Effector memory CD8-positive, alpha-beta T cell (primary cell): ENCODE measurements around the gene SYNE1.
A peak's percentile ranks its signal among the peaks of the same experiment; 100 is the strongest.

ENCODE experiments used
- ATAC-seq: fragments of 150-1000 bp; cut with Tn5 transposase; replicated peaks from 2 replicates; pipeline ENCODE4 v1.10.0; 2021; ENCODE audit warnings: mild to moderate bottlenecking, moderate library complexity
- DNase-seq, 3 experiments: peaks; one replicate each; pipeline ENCODE4 v3.0.0; 2021
- H3K27ac Mint-ChIP-seq, 2 donors: one replicate each; pipeline ENCODE4 v1.8.0; 2022; ENCODE audit warnings: mild to moderate bottlenecking in 2 of 2, mixed read lengths in 2 of 2, moderate library complexity in 2 of 2
- H3K27me3 Mint-ChIP-seq, 2 donors: one replicate each; pipeline ENCODE4 v1.8.0; 2022; ENCODE audit warnings: mixed read lengths in 2 of 2
- H3K36me3 Mint-ChIP-seq: one replicate; pipeline ENCODE4 v1.8.0; 2022; ENCODE audit warnings: mild to moderate bottlenecking, moderate library complexity, mixed read lengths; ENCODE audit not compliant: insufficient read depth
- H3K4me1 Mint-ChIP-seq, 2 donors: one replicate each; pipeline ENCODE4 v1.8.0; 2022; ENCODE audit warnings: low read depth in 2 of 2, mixed read lengths in 2 of 2
- H3K4me3 Mint-ChIP-seq, 2 donors: one replicate each; pipeline ENCODE4 v1.8.0; 2022; ENCODE audit warnings: mild to moderate bottlenecking in 2 of 2, mixed read lengths in 2 of 2, moderate library complexity in 2 of 2
- H3K9me3 Mint-ChIP-seq, 2 donors: one replicate each; pipeline ENCODE4 v1.8.0; 2022; ENCODE audit warnings: mixed read lengths in 2 of 2

SYNE1 gene

GRCh38 chr6:152404086-152404857, 232.9 kb downstream of the SYNE1 start:
- peaks cover 0 to 3% of the 10 kb centered on the region in 2 donors for H3K4me1 Mint-ChIP-seq
- no peaks in the 10 kb centered on the region for H3K27me3 Mint-ChIP-seq
- DNase-seq: no peak
- no peaks in the 10 kb centered on the region for H3K9me3 Mint-ChIP-seq
- H3K27ac Mint-ChIP-seq: no peak overlapping the region
- ATAC-seq: no peak
- peaks cover 53% of the 10 kb centered on the region for H3K36me3 Mint-ChIP-seq
- H3K4me3 Mint-ChIP-seq: no peak overlapping the region

- H3K4me1 Mint-ChIP-seq: peaks cover 0 to 3% of the 10 kb centered on the region in 2 donors
- H3K4me3 Mint-ChIP-seq: no peak overlapping the region
- peaks cover 49% of the 10 kb centered on the region for H3K36me3 Mint-ChIP-seq
- no peak overlapping the region for H3K27ac Mint-ChIP-seq
- H3K27me3 Mint-ChIP-seq: no peaks in the 10 kb centered on the region
- no peak for ATAC-seq
- DNase-seq: no peak
- H3K9me3 Mint-ChIP-seq: no peaks in the 10 kb centered on the region
These were observed 234.4 kb downstream of the SYNE1 start for GRCh38 chr6:152402791-152403190.

- peaks cover 53% of the 10 kb centered on the region for H3K36me3 Mint-ChIP-seq
- no peaks in the 10 kb centered on the region for H3K27me3 Mint-ChIP-seq
- H3K4me1 Mint-ChIP-seq: peaks cover 0 to 3% of the 10 kb centered on the region in 2 donors
- peak overlapping the region in 1 of 2 donors; percentile 52 for H3K27ac Mint-ChIP-seq
- H3K9me3 Mint-ChIP-seq: no peaks in the 10 kb centered on the region
- no peak for ATAC-seq
- no peak for DNase-seq
- no peak overlapping the region for H3K4me3 Mint-ChIP-seq
These were observed 235.2 kb downstream of the SYNE1 start for GRCh38 chr6:152401978-152402377.

GRCh38 chr6:152399399-152399798, 237.8 kb downstream of the SYNE1 start:
- H3K4me1 Mint-ChIP-seq: peaks cover 0 to 3% of the 10 kb centered on the region in 2 donors
- ATAC-seq: no peak
- no peak for DNase-seq
- H3K27me3 Mint-ChIP-seq: no peaks in the 10 kb centered on the region
- no peaks in the 10 kb centered on the region for H3K9me3 Mint-ChIP-seq
- H3K36me3 Mint-ChIP-seq: peaks cover 59% of the 10 kb centered on the region
- H3K27ac Mint-ChIP-seq: no peak overlapping the region
- H3K4me3 Mint-ChIP-seq: no peak overlapping the region

GRCh38 chr6:152398993-152399392, 238.2 kb downstream of the SYNE1 start:
- Mint-ChIP-seq H3K27ac (no peak overlapping the region), H3K4me3 (no peak overlapping the region), H3K4me1 (peaks cover 0 to 3% of the 10 kb centered on the region in 2 donors), H3K9me3 (no peaks in the 10 kb centered on the region), H3K36me3 (peaks cover 59% of the 10 kb centered on the region), H3K27me3 (no peaks in the 10 kb centered on the region)
- ATAC-seq: no peak
- DNase-seq: no peak

- H3K27me3 Mint-ChIP-seq: no peaks in the 10 kb centered on the region
- H3K4me1 Mint-ChIP-seq: peaks cover 0 to 3% of the 10 kb centered on the region in 2 donors
- H3K4me3 Mint-ChIP-seq: no peak overlapping the region
- DNase-seq: no peak
- H3K27ac Mint-ChIP-seq: peak overlapping the region in 1 of 2 donors; percentile 69
- ATAC-seq: no peak
- H3K36me3 Mint-ChIP-seq: peaks cover 57% of the 10 kb centered on the region
- H3K9me3 Mint-ChIP-seq: no peaks in the 10 kb centered on the region
These were observed 238.8 kb downstream of the SYNE1 start for GRCh38 chr6:152398316-152398715.

- ATAC-seq (no peak), DNase-seq (no peak)
- H3K27ac Mint-ChIP-seq: no peak overlapping the region
- H3K4me1 Mint-ChIP-seq: no peaks in the 10 kb centered on the region
- H3K36me3 Mint-ChIP-seq: peaks cover 44% of the 10 kb centered on the region
- H3K27me3 Mint-ChIP-seq: no peaks in the 10 kb centered on the region
- H3K4me3 Mint-ChIP-seq: no peak overlapping the region
- no peaks in the 10 kb centered on the region for H3K9me3 Mint-ChIP-seq
These were observed 242.9 kb downstream of the SYNE1 start for GRCh38 chr6:152394303-152394702.

GRCh38 chr6:152391179-152391880, 245.8 kb downstream of the SYNE1 start:
- ATAC-seq (no peak), DNase-seq (no peak)
- H3K9me3 Mint-ChIP-seq: no peaks in the 10 kb centered on the region
- peaks cover 2 to 11% of the 10 kb centered on the region in 2 donors for H3K4me1 Mint-ChIP-seq
- no peak overlapping the region for H3K4me3 Mint-ChIP-seq
- H3K27me3 Mint-ChIP-seq: no peaks in the 10 kb centered on the region
- H3K27ac Mint-ChIP-seq: no peak overlapping the region
- peaks cover 33% of the 10 kb centered on the region for H3K36me3 Mint-ChIP-seq

GRCh38 chr6:152387091-152387490, 250.1 kb downstream of the SYNE1 start:
- Mint-ChIP-seq H3K27ac (no peak overlapping the region), H3K27me3 (no peaks in the 10 kb centered on the region), H3K4me1 (peaks cover 4 to 20% of the 10 kb centered on the region in 2 donors), H3K9me3 (no peaks in the 10 kb centered on the region), H3K4me3 (no peak overlapping the region), H3K36me3 (peaks cover 32% of the 10 kb centered on the region)
- ATAC-seq: no peak
- no peak for DNase-seq

GRCh38 chr6:152386131-152386530, 251.0 kb downstream of the SYNE1 start:
- peaks cover 25% of the 10 kb centered on the region for H3K36me3 Mint-ChIP-seq
- H3K27me3 Mint-ChIP-seq: no peaks in the 10 kb centered on the region
- no peaks in the 10 kb centered on the region for H3K9me3 Mint-ChIP-seq
- H3K4me1 Mint-ChIP-seq: peaks cover 4 to 20% of the 10 kb centered on the region in 2 donors
- H3K27ac Mint-ChIP-seq: peak overlapping the region in 1 of 2 donors; percentile 83
- H3K4me3 Mint-ChIP-seq: peak overlapping the region in 1 of 2 donors; percentile 40
- peak; percentile 41 for ATAC-seq
- no peak for DNase-seq

GRCh38 chr6:152380993-152381898, 255.9 kb downstream of the SYNE1 start:
- Mint-ChIP-seq H3K4me1 (peaks cover 9 to 22% of the 10 kb centered on the region in 2 donors), H3K9me3 (no peaks in the 10 kb centered on the region), H3K27ac (no peak overlapping the region), H3K27me3 (no peaks in the 10 kb centered on the region), H3K36me3 (peaks cover 28% of the 10 kb centered on the region), H3K4me3 (no peak overlapping the region)
- no peak for ATAC-seq
- DNase-seq: no peak

- H3K27ac Mint-ChIP-seq: peak overlapping the region in 1 of 2 donors; percentile 72
These were observed 256.8 kb downstream of the SYNE1 start for GRCh38 chr6:152380351-152380767.

GRCh38 chr6:152379423-152379822, 257.7 kb downstream of the SYNE1 start:
- peak overlapping the region in 1 of 2 donors; percentile 72 for H3K27ac Mint-ChIP-seq
- DNase-seq (no peak), ATAC-seq (no peak)
- H3K4me3 Mint-ChIP-seq: no peak overlapping the region
- peaks cover 9 to 13% of the 10 kb centered on the region in 2 donors for H3K4me1 Mint-ChIP-seq
- H3K36me3 Mint-ChIP-seq: peaks cover 15% of the 10 kb centered on the region
- H3K9me3 Mint-ChIP-seq: no peaks in the 10 kb centered on the region
- H3K27me3 Mint-ChIP-seq: no peaks in the 10 kb centered on the region

More at GRCh38 chr6:152380351-152380767, 256.8 kb downstream of the SYNE1 start:
- Mint-ChIP-seq H3K27me3 (no peaks in the 10 kb centered on the region), H3K36me3 (peaks cover 22% of the 10 kb centered on the region), H3K4me3 (peak overlapping the region in 1 of 2 donors; percentile 9), H3K4me1 (peaks cover 9 to 15% of the 10 kb centered on the region in 2 donors), H3K9me3 (no peaks in the 10 kb centered on the region)
- DNase-seq (no peak), ATAC-seq (no peak)
